ENCODE results near the gene VGLL2. TPM values are rescaled to one million over a fixed set of nuclear protein-coding genes. Genes with fewer than 3 reads are reported as not detected.

VGLL2 gene
- total RNA-seq, 2 experiments from 2014 or later, result not detected

- no peaks in the 10 kb centered on the region for H3K9me2 ChIP-seq (ENCODE audit: insufficient read depth, low read length)
- BruUV-seq (replicated peaks), result no TSS peak
- no peaks in the 10 kb centered on the region for H3K9me3 ChIP-seq (ENCODE audit: low read length)
- H3K36me3 ChIP-seq (ENCODE audit: insufficient read depth, low read length), result no peaks in the 10 kb centered on the region
- no peak overlapping the region for H3K27ac ChIP-seq (ENCODE audit: low read depth, low read length, poor library complexity, severe bottlenecking)
- H2AFZ ChIP-seq (ENCODE audit: low read length), result no peak overlapping the region
- H3K4me3 ChIP-seq (ENCODE audit: low read depth, low read length, poor library complexity, severe bottlenecking), result no peak overlapping the region
- H4K20me1 ChIP-seq (ENCODE audit: insufficient read depth, low read length), result no peaks in the 10 kb centered on the region
- no peak for DNase-seq (ENCODE audit: low spot score)
- no peaks in the 10 kb centered on the region for H3K4me1 ChIP-seq (ENCODE audit: insufficient read depth, low read length, poor library complexity, severe bottlenecking)
- H3K79me2 ChIP-seq (ENCODE audit: insufficient read depth, low read depth, low read length), result no peaks in the 10 kb centered on the region
- POLR2A ChIA-PET, result no interaction called here
- intact Hi-C loops (cut with micrococcal nuclease; ENCODE audit: unreplicated experiment), result no loop called here
- CTCF ChIA-PET (ENCODE audit: unreplicated experiment), result no interaction called here
- TF ChIP-seq CTCF (conservative IDR thresholded peaks at IDR 0.05; ENCODE audit: low read length) (no peak), EZH2phosphoT487 (IDR thresholded peaks at IDR 0.05; ENCODE audit: borderline replicate concordance, low read depth, low read length) (no peak)
- H3K4me2 ChIP-seq (ENCODE audit: low read length), result no peak overlapping the region
Measured at GRCh38 chr6:117311310-117311709, 46.0 kb downstream of the VGLL2 start.

- POLR2A ChIA-PET, result no interaction called here
- no peak overlapping the region for H3K4me3 ChIP-seq (ENCODE audit: low read depth, low read length, poor library complexity, severe bottlenecking)
- H4K20me1 ChIP-seq (ENCODE audit: insufficient read depth, low read length), result no peaks in the 10 kb centered on the region
- CTCF ChIA-PET (ENCODE audit: unreplicated experiment), result no interaction called here
- H3K27ac ChIP-seq (ENCODE audit: low read depth, low read length, poor library complexity, severe bottlenecking), result no peak overlapping the region
- H3K36me3 ChIP-seq (ENCODE audit: insufficient read depth, low read length), result no peaks in the 10 kb centered on the region
- H2AFZ ChIP-seq (ENCODE audit: low read length), result no peak overlapping the region
- no TSS peak for BruUV-seq (replicated peaks)
- no peaks in the 10 kb centered on the region for H3K79me2 ChIP-seq (ENCODE audit: insufficient read depth, low read depth, low read length)
- no peak overlapping the region for H3K4me2 ChIP-seq (ENCODE audit: low read length)
- no peak for DNase-seq (ENCODE audit: low spot score)
- no peaks in the 10 kb centered on the region for H3K9me3 ChIP-seq (ENCODE audit: low read length)
- TF ChIP-seq CTCF (conservative IDR thresholded peaks at IDR 0.05; ENCODE audit: low read length) (no peak), EZH2phosphoT487 (IDR thresholded peaks at IDR 0.05; ENCODE audit: borderline replicate concordance, low read depth, low read length) (no peak)
- no peaks in the 10 kb centered on the region for H3K4me1 ChIP-seq (ENCODE audit: insufficient read depth, low read length, poor library complexity, severe bottlenecking)
- H3K9me2 ChIP-seq (ENCODE audit: insufficient read depth, low read length), result no peaks in the 10 kb centered on the region
- intact Hi-C loops (cut with micrococcal nuclease; ENCODE audit: unreplicated experiment), result no loop called here
Measured at GRCh38 chr6:117311726-117312125, 46.4 kb downstream of the VGLL2 start.

- no TSS peak for BruUV-seq (replicated peaks)
- Histone ChIP-seq H3K9me3 (ENCODE audit: low read length) (no peaks in the 10 kb centered on the region), H3K79me2 (ENCODE audit: insufficient read depth, low read depth, low read length) (no peaks in the 10 kb centered on the region), H3K4me2 (ENCODE audit: low read length) (no peak overlapping the region), H3K4me1 (ENCODE audit: insufficient read depth, low read length, poor library complexity, severe bottlenecking) (no peaks in the 10 kb centered on the region), H4K20me1 (ENCODE audit: insufficient read depth, low read length) (no peaks in the 10 kb centered on the region), H3K4me3 (ENCODE audit: low read depth, low read length, poor library complexity, severe bottlenecking) (no peak overlapping the region), H2AFZ (ENCODE audit: low read length) (no peak overlapping the region), H3K27ac (ENCODE audit: low read depth, low read length, poor library complexity, severe bottlenecking) (no peak overlapping the region), H3K36me3 (ENCODE audit: insufficient read depth, low read length) (no peaks in the 10 kb centered on the region), H3K9me2 (ENCODE audit: insufficient read depth, low read length) (no peaks in the 10 kb centered on the region)
- ChIA-PET POLR2A (no interaction called here), CTCF (ENCODE audit: unreplicated experiment) (no interaction called here)
- DNase-seq (ENCODE audit: low spot score), result peak; percentile 1
- TF ChIP-seq EZH2phosphoT487 (IDR thresholded peaks at IDR 0.05; ENCODE audit: borderline replicate concordance, low read depth, low read length) (no peak), CTCF (conservative IDR thresholded peaks at IDR 0.05; ENCODE audit: low read length) (peak; percentile 62)
- intact Hi-C loops (cut with micrococcal nuclease; ENCODE audit: unreplicated experiment), result loop anchor here (2.0 kb wide), 1 partner anchor 344 kb away; no protein-coding TSS in a partner anchor
Measured at GRCh38 chr6:117317261-117317660, 51.9 kb downstream of the VGLL2 start.

Small RNAs within 50 kb of the gene (small RNA-seq; reads per million reads assigned to genes)
- gene RN7SKP18, result not detected

Other genes starting within 250 kb of the VGLL2 start
- not detected in 2 replicates for gene ROS1, start 160.4 kb downstream of the VGLL2 start, total RNA-seq (2014; rRNA removed; shearing (Covaris generic))
- not detected in 2 replicates for gene ROS1, start 160.4 kb downstream of the VGLL2 start, total RNA-seq (2022)
- not detected in 2 replicates for gene DCBLD1, start 217.1 kb downstream of the VGLL2 start, total RNA-seq (2014; rRNA removed; shearing (Covaris generic))
- 0.08 and 0.39 TPM in 2 replicates for gene DCBLD1, start 217.1 kb downstream of the VGLL2 start, total RNA-seq (2022)